Fibroblast of upper back skin (primary cell): Measurements from ENCODE around the gene TRABD2B.

ENCODE experiments used
- DNase-seq: peaks from one replicate; pipeline ENCODE4 v3.0.0-alpha.2; 2013

The TRABD2B gene

DNA sequence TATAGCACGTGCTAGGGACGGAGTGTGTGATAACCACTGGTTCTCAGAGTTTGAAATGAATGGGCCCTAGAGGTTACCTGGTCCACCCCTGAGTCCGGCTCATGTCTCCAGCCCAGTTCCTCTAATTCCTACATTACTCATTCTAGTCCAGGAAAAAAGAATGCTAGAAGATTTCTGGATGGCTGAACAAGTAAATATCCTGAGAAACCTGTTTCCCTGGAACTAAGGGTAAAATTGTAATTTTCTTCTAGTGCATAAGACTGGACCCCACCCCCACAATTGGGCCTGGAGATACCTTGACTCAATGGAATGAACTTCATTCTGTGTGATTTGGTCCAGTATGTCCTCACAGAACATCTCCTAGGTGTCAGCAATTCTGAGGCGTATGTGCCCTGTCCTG lies 208.4 kb downstream of the TRABD2B start:
- no peak for DNase-seq

DNA sequence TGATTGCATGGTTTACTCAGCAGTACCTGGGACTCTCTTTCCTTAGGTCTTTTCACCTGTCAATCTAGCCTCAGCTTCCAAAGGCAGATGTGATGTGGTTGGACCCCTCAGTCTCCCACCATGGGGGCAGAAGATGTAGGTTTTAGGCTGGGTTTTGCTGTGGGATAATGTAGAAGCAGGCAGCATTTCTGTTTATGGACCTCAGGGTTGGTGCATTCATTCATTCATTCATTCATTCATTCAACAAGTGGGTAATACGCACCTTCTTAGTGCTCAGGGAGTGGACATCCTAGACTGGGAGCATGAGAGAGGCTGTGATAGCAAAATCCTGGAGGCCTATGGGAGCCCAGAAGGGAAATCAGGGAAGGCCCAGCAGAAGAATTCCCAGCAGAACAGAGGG lies 209.6 kb downstream of the TRABD2B start:
- DNase-seq = no peak

DNA sequence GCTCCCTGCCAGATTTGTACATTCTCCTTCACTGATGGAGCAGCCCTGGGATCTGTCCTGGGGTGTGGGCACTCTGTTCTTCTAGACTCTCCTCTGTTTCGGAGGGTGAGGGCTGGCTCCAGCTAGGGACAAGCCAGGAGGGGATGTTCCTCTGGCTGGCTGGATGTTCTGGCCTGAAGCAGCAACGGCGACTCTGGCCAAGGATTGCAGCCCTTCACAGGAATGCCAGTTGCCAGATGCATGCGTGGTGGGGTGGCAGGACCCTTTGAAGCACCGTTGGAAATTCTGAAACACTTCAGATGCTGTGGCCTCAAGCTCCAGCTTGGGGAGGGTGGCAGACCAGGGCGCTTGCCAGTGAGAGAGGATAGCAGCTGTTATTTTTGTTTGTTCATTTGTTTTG lies 210.9 kb downstream of the TRABD2B start:
- no peak for DNase-seq

DNA sequence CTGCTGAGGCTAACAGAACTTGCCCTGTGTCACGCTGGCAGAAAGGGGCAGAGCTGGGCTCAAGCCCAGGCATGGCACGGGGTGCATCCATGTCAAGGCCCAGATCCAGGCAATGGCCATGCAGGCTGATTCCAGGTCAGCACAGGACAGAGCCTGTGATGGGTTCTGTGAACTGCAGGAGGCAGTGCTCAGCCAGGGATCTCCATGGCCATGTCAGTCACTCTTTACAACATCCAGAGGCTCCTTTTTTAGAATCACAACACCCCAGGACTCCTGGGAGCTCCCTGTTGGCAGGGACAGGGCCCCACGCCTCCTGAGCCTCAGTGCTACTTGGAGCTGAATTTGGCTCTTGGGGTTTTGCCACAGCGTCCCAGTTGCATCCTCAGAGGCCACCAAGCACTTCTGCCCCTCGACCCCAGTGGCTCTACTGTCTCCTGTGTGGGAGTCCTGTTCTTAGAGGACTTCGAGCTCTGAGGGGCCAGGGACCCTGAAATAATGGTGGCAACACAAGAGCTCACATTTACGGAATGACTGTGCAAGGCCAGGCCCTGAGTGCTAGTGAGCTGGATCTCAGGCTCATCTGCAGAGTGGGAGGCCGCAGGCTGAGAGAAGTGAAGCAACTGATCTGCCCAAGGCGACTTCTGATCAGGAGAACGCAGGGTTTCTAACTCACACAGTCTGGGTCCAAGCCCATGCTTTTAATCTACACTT lies 211.5 kb downstream of the TRABD2B start:
- no peak for DNase-seq

DNA sequence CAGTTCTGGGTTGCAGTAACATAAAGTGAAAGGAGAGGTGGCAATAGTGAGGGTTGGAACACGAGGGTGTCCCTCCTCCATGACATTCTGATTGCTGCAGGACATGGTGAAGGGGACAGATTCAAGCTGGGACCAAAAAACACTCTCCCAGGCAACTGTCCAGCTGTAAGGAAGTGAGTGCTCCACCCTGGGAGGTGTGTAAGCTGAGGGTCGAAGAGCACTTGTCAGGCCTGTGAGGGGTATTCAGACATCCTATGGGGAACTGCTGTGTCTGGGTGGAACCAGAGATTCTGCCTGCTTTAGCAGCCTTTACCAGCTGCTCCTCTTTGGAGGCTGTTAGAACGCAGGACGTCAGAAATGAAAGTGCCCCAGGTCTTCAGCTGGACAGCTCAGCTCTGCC lies 212.1 kb downstream of the TRABD2B start:
- DNase-seq = no peak

DNA sequence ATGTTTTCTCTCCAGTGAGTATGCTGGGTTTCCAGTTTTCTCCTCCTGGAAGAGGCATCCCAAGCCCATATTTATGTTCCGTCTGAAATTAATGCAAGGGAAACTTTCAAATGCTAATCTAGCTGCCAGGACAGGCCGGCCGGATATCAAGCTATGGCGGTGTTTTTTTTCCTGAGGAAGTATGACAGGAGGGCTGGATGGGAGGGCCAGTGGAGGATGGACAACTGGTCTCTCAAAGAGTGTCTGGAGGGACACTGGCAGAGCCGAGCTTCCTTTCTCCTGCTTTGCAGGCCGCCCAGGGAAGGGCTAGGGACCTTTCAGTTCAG lies 212.7 kb downstream of the TRABD2B start:
- no peak for DNase-seq

DNA sequence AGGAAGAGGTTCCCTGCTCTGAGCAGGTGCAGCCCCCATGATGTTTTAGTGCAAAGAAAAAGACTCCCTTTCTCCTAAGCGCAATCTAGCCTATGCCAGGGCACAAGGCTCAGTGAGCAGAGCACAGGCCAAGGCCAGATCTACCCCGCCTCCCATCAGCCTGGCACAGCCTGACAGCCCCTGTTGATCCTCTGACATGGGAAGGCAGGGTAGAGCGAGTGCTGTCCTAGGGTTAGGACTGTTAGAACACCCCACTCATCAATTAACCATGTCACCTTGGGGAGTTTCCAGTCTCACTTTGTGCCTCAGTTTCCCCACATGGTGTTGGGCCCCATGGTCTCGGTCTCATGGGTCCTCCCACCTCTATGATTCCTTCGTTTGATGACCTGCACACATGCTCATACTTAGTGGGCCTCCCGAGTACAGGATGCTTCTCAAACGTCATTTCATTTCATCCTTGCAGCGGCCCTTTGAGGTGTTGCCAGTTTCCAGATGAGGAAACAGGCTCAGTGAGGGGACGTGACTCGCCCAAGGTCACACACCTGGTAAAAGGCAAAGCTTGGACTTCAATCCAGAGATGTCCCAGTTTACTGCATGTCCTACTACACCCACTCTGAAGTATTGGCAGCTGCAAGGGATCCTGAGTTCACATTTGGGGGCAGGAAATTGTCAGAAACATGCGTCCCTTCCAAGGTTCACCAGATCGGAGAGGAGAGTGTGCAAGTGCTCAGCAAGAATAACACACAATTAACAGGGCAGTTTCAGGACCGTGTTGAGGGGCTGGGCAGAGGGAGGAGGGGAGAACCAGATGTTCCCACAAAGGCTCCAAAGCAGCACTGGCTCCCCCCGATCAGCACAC lies 213.3 kb downstream of the TRABD2B start:
- no peak for DNase-seq

DNA sequence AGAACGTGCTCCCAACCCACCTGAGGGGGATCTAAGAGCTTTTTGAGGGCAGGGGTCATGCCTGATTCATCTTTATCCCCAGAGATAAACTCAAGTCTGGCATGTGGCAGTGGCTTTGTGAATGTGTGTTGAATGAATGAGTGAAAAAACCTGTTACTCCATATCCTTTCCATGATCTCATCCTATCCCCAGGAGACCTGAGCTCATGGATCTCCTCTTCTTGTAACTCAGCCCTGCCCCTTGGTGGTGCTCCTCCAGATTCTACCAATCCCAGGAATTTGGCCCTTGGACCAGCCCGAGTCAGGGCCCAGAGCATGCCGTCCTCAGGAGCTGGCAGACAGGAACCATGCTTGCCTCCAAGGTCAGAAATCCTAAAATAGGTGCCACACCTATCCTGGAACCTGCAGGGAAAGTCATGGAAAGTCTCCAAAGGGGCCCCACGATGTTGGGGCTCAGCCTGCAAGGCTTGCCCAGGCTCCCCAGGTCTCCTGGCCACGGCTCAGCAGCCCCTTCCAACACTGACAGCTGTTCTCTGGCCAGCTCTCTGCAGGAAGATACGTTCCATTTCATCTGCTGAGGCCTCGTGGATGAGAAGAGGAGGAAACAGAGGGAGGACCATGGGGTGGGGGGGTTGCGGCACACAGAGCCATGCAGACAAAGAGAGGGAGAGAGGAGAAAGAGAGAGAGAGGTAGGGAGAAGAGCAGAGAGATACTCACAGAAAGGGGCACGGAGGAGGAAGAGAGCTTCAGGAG lies 214.6 kb downstream of the TRABD2B start:
- peak; percentile 26 for DNase-seq

DNA sequence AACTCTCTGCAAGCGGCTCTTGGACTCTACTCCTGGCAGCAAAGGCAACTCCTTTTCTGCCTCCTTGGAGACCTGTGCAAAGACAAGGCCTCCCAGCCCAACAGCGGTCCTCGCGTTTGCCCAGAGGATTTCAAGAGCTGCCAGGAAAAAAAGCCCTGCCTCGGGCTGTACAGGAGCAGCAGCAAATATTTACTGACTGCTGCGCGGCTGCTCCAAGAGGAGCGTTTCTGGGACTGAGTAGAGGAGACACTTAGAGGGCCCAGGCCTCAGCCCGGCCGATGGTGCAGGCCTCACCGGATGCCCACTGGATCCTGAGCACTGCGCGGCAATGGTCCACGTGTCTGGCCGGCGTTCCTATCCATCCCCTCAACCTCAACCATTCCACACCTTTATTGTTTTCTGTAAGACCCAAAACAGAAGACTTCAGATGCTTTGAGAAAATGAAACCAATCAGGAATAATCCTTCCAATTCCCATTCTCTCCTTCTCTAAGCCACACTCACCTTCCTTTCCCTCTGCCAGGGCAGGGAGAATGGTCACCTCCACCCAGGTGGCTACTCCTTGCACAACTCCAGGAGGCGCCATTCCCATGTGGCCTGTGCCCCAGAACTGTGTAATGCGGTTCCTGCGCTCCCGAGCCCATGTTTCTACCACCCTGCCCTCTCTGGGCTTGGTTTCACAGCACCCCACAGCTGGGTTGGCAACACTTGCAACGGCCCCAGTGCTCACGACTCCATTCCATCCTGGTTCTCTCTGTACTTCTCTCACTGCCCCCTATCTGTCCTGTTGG lies 215.8 kb downstream of the TRABD2B start:
- DNase-seq = no peak

DNA sequence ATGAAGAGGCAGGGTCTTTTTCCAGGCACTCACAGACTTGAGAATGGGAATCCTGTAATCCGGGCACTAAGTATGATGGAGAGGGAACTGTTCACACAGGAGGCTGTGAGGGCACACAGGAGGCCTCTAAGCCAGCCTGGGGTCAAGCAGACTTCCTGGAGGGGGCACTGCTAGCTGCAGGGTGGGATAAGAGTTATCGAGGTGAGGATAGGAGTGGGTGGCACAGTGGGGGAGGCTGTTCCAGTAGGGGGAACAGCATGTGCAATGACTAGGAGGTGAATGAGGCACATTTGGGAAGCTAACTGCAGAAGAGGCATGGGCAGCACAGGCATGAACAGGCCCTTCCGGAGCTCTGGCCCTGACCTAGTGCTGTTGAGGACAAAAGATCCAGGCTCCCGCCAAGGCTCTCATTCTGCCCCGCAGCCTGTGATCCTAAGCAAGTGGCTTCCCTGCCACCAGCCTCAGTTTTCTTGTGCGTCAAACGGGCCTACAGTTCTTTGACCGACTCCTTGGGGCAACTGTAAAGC lies 216.7 kb downstream of the TRABD2B start:
- DNase-seq = no peak

DNA sequence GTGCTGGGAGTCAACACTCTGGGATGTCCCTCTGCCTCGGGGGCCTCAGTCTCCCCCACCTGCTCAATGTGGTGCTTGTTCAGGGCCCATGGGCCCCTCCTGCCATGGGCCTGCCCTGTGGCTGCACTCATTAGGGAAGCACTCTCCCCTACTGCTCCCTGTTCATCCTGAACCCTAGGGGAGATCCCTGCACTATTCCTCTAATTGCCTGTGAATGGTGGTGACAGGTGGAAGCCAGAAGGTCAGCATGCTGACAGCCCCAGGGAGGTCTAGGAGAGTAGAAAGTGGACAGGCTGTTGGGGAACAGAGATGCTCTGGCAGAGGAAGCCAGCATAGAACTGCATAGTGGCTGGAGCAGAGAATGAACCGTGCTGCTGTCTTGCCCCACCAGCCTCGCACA lies 217.6 kb downstream of the TRABD2B start:
- no peak for DNase-seq

DNA sequence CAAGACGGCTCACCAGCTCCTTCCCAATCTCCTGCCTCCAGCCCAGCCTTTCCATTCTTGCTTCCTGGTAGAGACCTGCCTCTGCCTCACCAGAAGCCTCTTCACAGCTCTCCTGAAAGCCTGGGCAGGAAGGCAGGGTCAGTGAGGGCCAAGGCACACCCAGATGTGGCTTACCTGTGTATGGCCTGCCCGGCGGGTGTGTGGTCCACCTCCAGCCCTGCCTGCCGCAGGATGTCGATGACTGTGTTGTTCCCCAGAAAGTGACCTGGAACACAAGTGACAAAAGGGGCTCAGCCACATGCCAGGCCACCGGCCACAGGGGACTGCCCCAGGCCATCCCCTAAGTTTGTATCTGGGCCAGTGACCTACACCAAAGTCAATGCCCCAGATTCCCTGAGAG lies 218.9 kb downstream of the TRABD2B start:
- no peak for DNase-seq

DNA sequence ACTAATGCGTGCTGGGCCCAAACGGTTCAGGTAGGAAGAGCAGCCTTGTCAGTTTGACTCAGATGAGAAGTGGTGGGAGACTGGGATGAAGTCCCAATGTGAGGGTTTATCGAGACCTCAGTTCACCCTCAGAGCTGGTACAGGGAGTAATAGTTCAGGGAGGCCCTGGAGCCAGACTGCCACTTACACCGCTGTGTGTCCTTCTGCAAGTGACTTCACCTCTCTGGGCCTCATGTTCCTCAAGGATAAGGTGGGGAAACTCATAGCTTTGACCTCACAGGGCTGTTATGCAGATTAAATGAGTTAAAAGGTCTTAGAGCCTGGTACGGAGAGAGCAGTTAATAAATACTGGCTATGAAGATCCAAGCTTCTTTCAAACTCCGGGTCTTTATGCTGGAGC lies 219.9 kb downstream of the TRABD2B start:
- DNase-seq = no peak

DNA sequence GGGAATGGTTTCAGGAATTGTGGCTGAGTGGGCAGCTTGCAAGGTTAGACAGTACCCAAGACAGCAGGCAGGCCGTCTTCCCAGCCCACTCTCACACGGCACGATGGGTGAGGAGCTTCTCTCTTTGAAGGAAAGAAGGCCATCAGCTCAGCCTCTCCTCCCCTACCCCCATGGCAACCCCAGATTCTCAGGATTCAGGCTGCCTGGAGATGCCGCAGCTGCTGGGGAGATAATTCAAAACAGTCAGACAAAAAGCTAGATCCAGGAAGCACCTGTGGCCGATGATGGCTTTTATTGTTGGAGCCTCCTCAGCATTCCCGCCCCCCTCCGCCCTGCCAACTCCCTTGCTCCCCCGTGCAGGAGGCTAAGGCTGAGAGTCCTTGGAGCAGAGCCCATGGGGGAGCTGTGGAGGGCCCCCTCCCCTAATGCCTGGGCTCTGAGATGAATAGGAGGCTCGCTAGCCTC lies 220.5 kb downstream of the TRABD2B start:
- no peak for DNase-seq

DNA sequence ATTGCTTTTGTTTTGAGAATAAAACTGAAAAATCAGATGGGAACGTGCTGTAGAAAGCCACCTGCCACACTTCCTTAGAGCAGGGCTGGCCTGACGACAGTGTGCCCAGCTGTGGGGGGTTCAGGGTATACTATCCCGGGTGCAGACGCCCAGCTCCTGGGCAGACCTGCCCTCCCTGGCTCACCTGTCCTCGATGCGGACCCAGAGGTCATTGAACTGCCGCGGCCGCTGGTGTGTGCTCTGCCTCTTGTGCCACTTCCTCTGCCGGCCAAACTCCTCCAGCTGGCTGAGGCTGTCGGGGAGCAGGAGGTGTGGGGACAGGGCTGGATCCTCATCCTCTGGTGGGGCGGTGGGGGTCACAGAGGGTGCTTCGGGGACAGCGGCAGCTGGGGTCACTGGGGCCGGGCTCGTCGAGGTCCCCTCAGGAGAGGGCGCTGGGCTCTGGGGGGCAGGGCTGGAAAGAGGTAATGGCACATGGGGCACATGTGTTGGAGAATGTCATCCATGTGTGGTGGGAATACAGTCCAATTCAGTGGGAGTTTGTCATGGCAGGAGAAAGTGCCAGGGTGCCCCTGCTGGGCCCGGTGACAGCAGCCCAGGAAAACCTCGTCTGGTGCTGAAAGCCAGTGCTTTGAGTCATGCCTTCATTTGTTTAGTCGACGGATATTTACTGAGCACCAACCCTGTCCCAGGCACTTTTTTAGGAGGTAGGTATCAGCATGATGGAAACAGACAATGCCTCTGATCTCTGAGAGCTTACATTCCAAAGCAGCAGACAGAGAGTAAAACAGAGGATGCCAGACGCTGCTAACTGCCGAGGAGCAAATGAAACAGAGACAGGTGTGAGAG lies 222.0 kb downstream of the TRABD2B start:
- DNase-seq = no peak

DNA sequence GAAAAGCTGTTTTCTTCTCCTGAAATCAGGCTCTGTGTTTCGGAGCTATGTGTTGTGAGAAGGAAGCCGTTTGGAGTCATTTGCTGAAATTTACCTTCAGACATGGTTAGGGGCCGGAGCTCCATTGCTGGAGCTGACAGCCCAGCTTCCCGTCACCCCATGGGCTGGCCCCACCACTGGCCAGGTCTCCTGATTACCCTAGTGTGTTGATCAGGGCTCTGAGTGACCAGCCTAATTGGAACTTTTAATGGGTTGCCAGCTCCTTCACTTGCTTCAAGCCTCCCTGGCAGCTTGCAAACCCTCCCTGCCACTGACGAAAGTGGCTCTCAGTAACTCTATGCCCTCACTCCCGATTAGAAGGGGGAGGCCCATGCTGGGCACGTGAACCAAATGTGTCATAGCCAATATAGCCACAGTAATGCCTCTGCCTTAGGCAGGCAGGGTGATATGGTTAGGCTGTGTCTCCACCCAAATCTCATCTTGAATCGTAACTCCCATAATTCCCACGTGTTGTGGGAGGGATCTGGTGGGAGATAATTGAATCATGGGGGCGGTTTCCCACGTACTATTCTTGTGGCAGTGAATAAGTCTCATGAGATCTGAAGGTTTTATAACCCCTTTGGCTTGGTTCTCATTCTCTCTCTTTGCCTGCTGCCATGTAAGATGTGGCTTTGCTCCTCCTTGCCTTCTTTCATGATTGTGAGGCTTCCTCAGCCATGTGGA lies 224.1 kb downstream of the TRABD2B start:
- no peak for DNase-seq

DNA sequence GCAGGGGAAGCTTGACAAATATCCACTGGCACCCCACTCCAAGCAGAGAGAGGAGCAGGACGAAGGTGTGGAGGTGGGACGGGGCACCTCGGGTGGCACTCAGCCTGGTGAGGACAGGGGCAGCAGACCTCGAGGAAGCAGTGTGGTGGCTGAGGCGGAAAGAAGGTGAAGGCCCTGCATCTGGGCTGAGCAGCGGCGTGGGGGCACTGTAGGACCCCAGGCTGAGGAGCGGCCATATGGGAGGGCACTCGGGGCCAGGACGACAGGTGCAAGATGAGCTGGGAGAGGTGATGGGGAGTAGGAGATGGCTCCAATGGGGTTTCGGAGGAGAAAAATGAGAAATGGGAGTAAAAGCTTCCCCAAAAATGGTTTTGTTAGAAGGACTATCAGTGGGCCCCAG lies 224.9 kb downstream of the TRABD2B start:
- no peak for DNase-seq

DNA sequence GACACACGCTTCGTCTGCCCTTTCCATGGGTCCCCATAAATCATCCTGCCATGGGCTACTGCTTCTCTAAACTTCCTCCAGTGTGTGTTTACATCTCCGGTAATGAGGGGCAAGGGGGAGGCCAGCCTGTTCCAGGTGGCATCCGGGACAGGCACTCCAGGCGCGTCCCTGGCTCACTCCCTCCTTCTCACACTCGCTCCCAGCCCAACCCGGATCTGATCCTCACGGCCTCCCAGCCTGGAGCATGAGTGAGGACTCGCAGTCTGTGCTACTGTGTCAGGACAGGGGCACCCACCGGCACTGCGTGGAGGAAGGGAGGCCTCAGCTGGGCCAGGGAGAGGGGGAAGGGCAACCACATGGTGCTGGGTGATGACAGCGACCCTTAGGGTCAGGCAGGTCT lies 225.4 kb downstream of the TRABD2B start:
- DNase-seq = no peak

DNA sequence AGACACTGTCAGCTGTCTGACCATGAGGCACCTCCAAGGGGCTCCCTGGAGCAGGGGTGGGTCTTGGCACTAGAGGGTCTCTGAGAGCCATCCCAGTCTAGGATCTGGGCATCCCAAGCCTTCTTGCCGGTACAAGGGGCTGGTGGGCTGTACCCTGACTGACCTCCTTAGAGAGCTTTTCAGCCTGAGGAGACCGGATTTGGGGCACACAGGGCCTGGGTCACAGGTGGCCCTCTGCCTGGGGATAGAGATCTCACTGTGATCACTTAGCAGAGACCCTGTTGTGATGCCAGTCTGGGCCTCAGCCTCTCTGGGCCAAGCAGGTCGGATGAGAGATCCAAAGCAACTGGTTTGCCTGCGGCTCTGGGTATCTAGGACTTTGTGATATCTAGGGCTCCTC lies 227.2 kb downstream of the TRABD2B start:
- no peak for DNase-seq

DNA sequence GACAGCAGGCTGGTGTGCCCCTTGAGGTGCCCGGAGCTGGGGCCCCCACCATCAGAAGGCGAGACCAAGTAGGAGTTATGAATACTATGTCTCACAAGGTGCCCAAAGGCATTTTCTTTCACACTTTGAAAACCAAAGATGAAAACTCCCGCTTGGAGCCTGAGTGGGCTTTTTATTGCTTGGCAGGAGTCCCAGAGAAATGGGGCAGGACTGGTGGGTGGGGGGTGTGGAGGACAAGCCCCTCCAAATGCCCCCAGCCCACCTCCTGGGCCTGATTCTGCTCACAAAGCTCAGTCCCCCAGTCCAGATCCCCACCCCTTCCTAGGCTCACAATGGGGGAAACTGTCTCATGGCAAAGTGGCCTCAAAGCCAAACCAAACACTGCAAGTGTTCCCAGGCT lies 227.9 kb downstream of the TRABD2B start:
- DNase-seq = no peak

DNA sequence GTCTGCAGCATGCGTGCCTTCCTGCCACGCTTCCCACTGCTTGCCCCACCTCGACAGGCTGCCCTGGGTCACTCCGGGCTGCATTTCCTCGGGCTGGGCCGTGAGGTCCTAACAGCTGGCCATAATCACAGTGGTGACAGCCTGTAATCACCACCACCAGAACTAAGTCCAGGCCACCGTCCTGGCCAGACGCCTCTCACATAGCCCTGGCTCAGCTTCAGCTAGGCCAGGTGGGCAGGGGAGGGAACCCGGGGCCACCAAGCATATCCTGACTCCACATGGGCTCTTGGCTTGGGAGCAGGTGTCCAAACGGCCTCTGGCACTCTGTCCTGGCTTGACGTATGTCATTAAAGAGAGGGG lies 229.5 kb downstream of the TRABD2B start:
- no peak for DNase-seq
